Heart right ventricle (tissue), 16 donors: ENCODE measurements around the gene WFDC12. TPM values are rescaled to one million over a fixed set of nuclear protein-coding genes. Genes with fewer than 3 reads are reported as not detected.

Source experiments
- ATAC-seq, 8 donors: fragments of 200-7000 bp; cut with Tn5 transposase; one replicate each; pipeline ENCODE4 v1.9.1; 2020; ENCODE audit warnings: mild to moderate bottlenecking in 8 of 8, moderate library complexity in 8 of 8, moderate number of reproducible peaks in 1 of 8
- DNase-seq, 2 donors: peaks; one replicate each; pipeline ENCODE4 v3.0.0-alpha.2; 2020
- H3K27ac ChIP-seq, 10 donors: fragments of 200-600 bp; sonication (generic) in 2 of 10; one replicate each; pipeline versions ENCODE4 v1.5.0 to v1.8.0; 2020 to 2022; ENCODE audit warnings: mild to moderate bottlenecking in 3 of 10
- H3K27me3 ChIP-seq, 7 donors: fragments of 200-600 bp; one replicate each; pipeline ENCODE4 v1.8.0; 2021 to 2022; ENCODE audit warnings: mild to moderate bottlenecking in 2 of 7
- H3K36me3 ChIP-seq, 9 donors: fragments of 200-600 bp; sonication (generic) in 1 of 9; one replicate each; pipeline versions ENCODE4 v1.5.0 to v1.8.0; 2020 to 2022; ENCODE audit warnings: mild to moderate bottlenecking in 2 of 9
- H3K4me1 ChIP-seq, 9 donors: fragments of 200-600 bp; sonication (generic) in 1 of 9; one replicate each; pipeline versions ENCODE4 v1.5.0 to v1.8.0; 2020 to 2022; ENCODE audit warnings: mild to moderate bottlenecking in 4 of 9
- H3K4me3 ChIP-seq, 10 donors: fragments of 200-600 bp; sonication (generic) in 2 of 10; one replicate each; pipeline versions ENCODE4 v1.5.0 to v1.8.0; 2020 to 2022; ENCODE audit warnings: mild to moderate bottlenecking in 7 of 10, moderate library complexity in 2 of 10
- H3K9me3 ChIP-seq, 11 donors: fragments of 200-600 bp in 10 of 11; sonication (generic) in 2 of 11; one replicate each; pipeline versions ENCODE4 v1.5.0 to v1.8.0; 2013 to 2022; ENCODE audit warnings: mild to moderate bottlenecking in 2 of 11, control low read depth in 1 of 11, moderate library complexity in 1 of 11
- CTCF ChIP-seq, 9 donors: fragments of 200-600 bp; sonication (generic) in 2 of 9; IDR thresholded peaks; one replicate each; pipeline versions ENCODE4 v1.5.0 to v1.8.0; 2021 to 2022; ENCODE audit warnings: antibody characterized with exemption in 9 of 9, mild to moderate bottlenecking in 5 of 9, moderate library complexity in 1 of 9
- WGBS, 2 donors: extraction: QIAGEN DNeasy Blood & Tissue Kit; methylation state at CpG; one replicate each; pipeline ENCODE4 v1.1.7; 2013; ENCODE audit warnings: inconsistent platforms in 1 of 2; 5-methylcytosine and 5-hydroxymethylcytosine counted together
- intact Hi-C, 10 donors: fragments of 100-400 bp; cut with DNase I; formaldehyde crosslinking; loops; one replicate each; pipeline versions ENCODE4 v1.11.1 to v1.14.2; 2022
- polyA plus RNA-seq, 2 donors: library from polyadenylated mRNA; stranded (reverse); fragments of 200-250 nt; gene quantifications; one replicate each; pipeline ENCODE4 v1.2.3, GENCODE V29; 2013
- total RNA-seq, 10 donors: library from RNA; stranded (reverse); fragmentation: NEBNext Ultra II Directional in 3 of 10; extraction: Animal tissue kit (Norgen Biotek cat#: 25700) in 3 of 10; gene quantifications; one replicate each; pipeline versions ENCODE4 v1.2.1 to v1.2.4, GENCODE V29; 2021 to 2023
- donor health status: Arrhythmogenic right ventricular cardiomyopathy.
- donor health status: ischemic (EF 13 %, LVEDD 7.1; RV severe dilation, severe dysfunction).
- donor health status: healthy with polysubstance abuse.
- donor health status: DM: no; HTN: yes; CAD: no.
- donor health status: DM: no; HTN: no; CAD: no.
- donor health status: ischemic (EF 25% LVEDD 6.9; RV normal size, moderate dysfunction).
- donor health status: ischemic (EF 25% LVEDD 5.7; RV mildly dilated, moderate dysfunction).
- donor health status: healthy.
- donor health status: DM: yes; HTN: yes; CAD: no.
- donor health status: Ischemic cardiomyopathy.
- donor health status: ischemic (EF 35%, LVEDD 5.7; RV mildly dilated, moderate dysfunction).
- donor health status: nonischemic (EF 11% LVEDD 7.7; RV severe dilation, severe dysfunction).
- donor health status: DM: yes; HTN: yes; CAD: no.
- donor health status: PGD.
- donor health status: ischemic (EF 29% LVEDD 5.4; RV normal size, mild dysfunction).
- donor health status: nonischemic (EF 23%, LVEDD 6.1; RV moderate dilation, normal function).

WFDC12 gene
- total and polyA plus RNA-seq, 12 donors, result not detected

GRCh38 chr20:45092898-45093297 lies 31.4 kb downstream of the WFDC12 start:
- no peaks in the 10 kb centered on the region for H3K9me3 ChIP-seq
- DNase-seq, result no peak

GRCh38 chr20:45091366-45091765 lies 32.9 kb downstream of the WFDC12 start:
- intact Hi-C loops, result loop anchor here in 4 of 10 donors (5.0 to 10.0 kb wide), 3 partner anchors 44 to 79 kb away; no protein-coding TSS in a partner anchor
- 81 to 85% methylated on average over 3 of the region's 3 CpGs for WGBS, 2 donors
- H3K27ac ChIP-seq, result no peak overlapping the region
- peaks cover 0 to 5% (median 0%) of the 10 kb centered on the region in 9 donors for H3K36me3 ChIP-seq
- TF ChIP-seq CTCF (IDR thresholded peaks at IDR 0.05), result no peak
- DNase-seq (no peak), ATAC-seq (no peak)
- H3K27me3 ChIP-seq, result peaks cover 0 to 14% (median 5%) of the 10 kb centered on the region in 7 donors
- no peaks in the 10 kb centered on the region for H3K4me1 ChIP-seq
- no peaks in the 10 kb centered on the region for H3K9me3 ChIP-seq
- no peak overlapping the region for H3K4me3 ChIP-seq

More at GRCh38 chr20:45092898-45093297, 31.4 kb downstream of the WFDC12 start:
- Histone ChIP-seq H3K27ac (no peak overlapping the region), H3K27me3 (peaks cover 0 to 30% (median 20%) of the 10 kb centered on the region in 7 donors), H3K4me3 (no peak overlapping the region), H3K36me3 (peaks cover 0 to 5% (median 0%) of the 10 kb centered on the region in 9 donors), H3K4me1 (peaks cover 0 to 5% (median 3%) of the 10 kb centered on the region in 9 donors)
- intact Hi-C loops, result loop anchor here in 4 of 10 donors (5.0 to 10.0 kb wide), 3 partner anchors 46 to 81 kb away; no protein-coding TSS in a partner anchor
- TF ChIP-seq CTCF (IDR thresholded peaks at IDR 0.05), result no peak
- WGBS, 2 donors, result 88 to 90% methylated on average over 7 of the region's 7 CpGs
- no peak for ATAC-seq

- ATAC-seq, result no peak
- Histone ChIP-seq H3K36me3 (peaks cover 0 to 5% (median 0%) of the 10 kb centered on the region in 9 donors), H3K9me3 (no peaks in the 10 kb centered on the region), H3K4me1 (no peaks in the 10 kb centered on the region), H3K27me3 (peaks cover 0 to 6% (median 0%) of the 10 kb centered on the region in 7 donors), H3K4me3 (no peak overlapping the region), H3K27ac (no peak overlapping the region)
- intact Hi-C loops, result loop anchor here in 4 of 10 donors (5.0 to 10.0 kb wide), 3 partner anchors 43 to 78 kb away; no protein-coding TSS in a partner anchor
- no peak for TF ChIP-seq CTCF (IDR thresholded peaks at IDR 0.05)
- WGBS, 2 donors, result 89 to 94% methylated on average over 3 of the region's 3 CpGs
- no peak for DNase-seq
Observed at GRCh38 chr20:45090481-45090880, 33.8 kb downstream of the WFDC12 start.

- intact Hi-C loops, result no loop called here
- WGBS, 2 donors, result 80 to 81% methylated on average over 7 of the region's 7 CpGs
- Histone ChIP-seq H3K4me3 (no peak overlapping the region), H3K27me3 (no peaks in the 10 kb centered on the region), H3K9me3 (peaks cover 0 to 1% (median 0%) of the 10 kb centered on the region in 11 donors), H3K36me3 (peaks cover 0 to 5% (median 0%) of the 10 kb centered on the region in 9 donors), H3K4me1 (no peaks in the 10 kb centered on the region), H3K27ac (no peak overlapping the region)
- ATAC-seq (no peak), DNase-seq (no peak)
- TF ChIP-seq CTCF (IDR thresholded peaks at IDR 0.05), result no peak
Observed at GRCh38 chr20:45088247-45088646, 36.0 kb downstream of the WFDC12 start.
